Suprapubic skin (tissue), 3 donors: ENCODE measurements around the gene REM2.

ENCODE experiments used
- CTCF ChIP-seq, 2 donors: fragments of 200-600 bp in 1 of 2; fragments of 450-650 bp in 1 of 2; sonication (generic) in 1 of 2; IDR thresholded peaks; one replicate each; pipeline ENCODE4 v1.5.1; 2016 to 2019; ENCODE audit warnings: antibody characterized with exemption in 2 of 2, mild to moderate bottlenecking in 1 of 2, moderate library complexity in 1 of 2
- EP300 ChIP-seq: sonication (generic); formaldehyde crosslinking; IDR thresholded peaks from one replicate; pipeline ENCODE4 v1.6.1; 2017; ENCODE audit warnings: antibody characterized with exemption
- POLR2A ChIP-seq, 2 donors: fragments of 450-650 bp; IDR thresholded peaks; one replicate each; pipeline ENCODE4 v1.6.1; 2017; ENCODE audit warnings: antibody characterized with exemption in 2 of 2, mild to moderate bottlenecking in 2 of 2, moderate library complexity in 2 of 2

DNA sequence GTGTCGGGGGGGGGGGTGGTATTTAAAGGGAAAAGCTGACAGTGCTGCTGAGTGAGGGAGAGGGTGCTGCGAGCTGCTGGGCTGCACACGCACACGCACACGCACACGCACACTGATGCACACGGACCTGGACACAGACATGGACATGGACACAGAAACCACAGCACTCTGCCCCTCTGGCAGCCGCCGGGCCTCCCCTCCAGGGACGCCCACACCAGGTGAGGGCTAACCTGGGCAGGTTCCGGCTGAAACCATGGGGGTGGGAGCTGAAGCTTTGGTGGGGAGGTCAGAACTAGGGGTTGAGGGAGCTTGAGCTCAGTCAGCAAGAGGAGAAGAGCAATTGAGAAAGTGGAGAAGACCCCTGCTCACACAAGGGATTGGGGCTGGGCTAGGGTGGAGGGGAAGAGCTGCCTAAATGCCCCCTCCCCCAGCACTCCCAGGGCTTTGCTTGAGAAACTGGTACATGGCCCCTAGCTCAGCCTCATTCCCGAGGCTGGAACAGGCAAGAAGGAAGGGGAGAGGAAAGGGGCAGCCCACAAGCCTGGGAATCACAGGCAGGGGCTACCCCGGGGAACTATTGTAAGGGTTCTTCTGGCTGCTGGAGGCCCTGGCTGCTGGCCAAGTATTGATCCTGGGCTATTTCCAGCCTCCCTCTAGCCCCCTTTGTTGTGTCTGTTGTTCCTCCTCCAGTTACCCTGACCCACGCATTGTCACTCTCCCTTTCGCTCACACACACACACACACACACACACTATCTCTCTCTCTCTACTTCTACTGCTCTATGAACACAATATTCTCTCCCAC is at the start of gene REM2:
- TF ChIP-seq EP300, result no peak
- TF ChIP-seq CTCF (IDR thresholded peaks at IDR 0.05), result no peak
- TF ChIP-seq POLR2A (IDR thresholded peaks at IDR 0.05), result no peak
